Hematopoietic multipotent progenitor cell (in vitro differentiated cells): ENCODE results near the gene VPS72. TPM values are rescaled to one million over a fixed set of nuclear protein-coding genes. Genes with fewer than 3 reads are reported as not detected.

Experiments
- total RNA-seq: library from RNA; depleted of rRNA; stranded (reverse); fragments of >200 nt; gene quantifications from one replicate; pipeline ENCODE4 v1.2.3, GENCODE V29; 2012

VPS72 gene
- total RNA-seq, 1 donor, result 43.4 TPM

Other genes starting within 250 kb of the VPS72 start
- 123 TPM for gene CERS2, start 215.4 kb downstream of the VPS72 start, total RNA-seq
- gene ANXA9, start 207.9 kb downstream of the VPS72 start, total RNA-seq, result 0.54 TPM
- 41.7 TPM for gene MINDY1, start 183.3 kb downstream of the VPS72 start, total RNA-seq
- gene PRUNE1, start 181.7 kb downstream of the VPS72 start, total RNA-seq, result 22.6 TPM
- under 0.01 TPM for gene BNIPL, start 153.6 kb downstream of the VPS72 start, total RNA-seq
- 5.1 TPM for gene C1orf56, start 142.4 kb downstream of the VPS72 start, total RNA-seq
- 75.4 TPM for gene CDC42SE1, start 130.6 kb downstream of the VPS72 start, total RNA-seq
- 1.9 TPM for gene MLLT11, start 129.8 kb downstream of the VPS72 start, total RNA-seq
- 5.7 TPM for gene GABPB2, start 119.4 kb downstream of the VPS72 start, total RNA-seq
- gene SEMA6C, start 43.6 kb downstream of the VPS72 start, total RNA-seq, result 10.2 TPM
- 74.1 TPM for gene TNFAIP8L2, start 33.5 kb downstream of the VPS72 start, total RNA-seq
- gene LYSMD1, start 24.3 kb downstream of the VPS72 start, total RNA-seq, result 2.4 TPM
- 21.5 TPM for gene SCNM1, start 24.1 kb downstream of the VPS72 start, total RNA-seq
- under 0.01 TPM for gene TMOD4, start 14.2 kb downstream of the VPS72 start, total RNA-seq
- gene PIP5K1A, start 8.4 kb upstream of the VPS72 start, total RNA-seq, result 28.5 TPM
- 194 TPM for gene PSMD4, start 64.5 kb upstream of the VPS72 start, total RNA-seq
- gene ZNF687, start 92.1 kb upstream of the VPS72 start, total RNA-seq, result 45.5 TPM
- gene PI4KB, start 137.2 kb upstream of the VPS72 start, total RNA-seq, result 70.0 TPM
- 89.7 TPM for gene RFX5, start 157.1 kb upstream of the VPS72 start, total RNA-seq
- 3.0 TPM for gene SELENBP1, start 182.5 kb upstream of the VPS72 start, total RNA-seq
- gene PSMB4, start 209.4 kb upstream of the VPS72 start, total RNA-seq, result 461 TPM